Bronchial epithelial cell (primary cell): ENCODE measurements around the gene ADSS1. TPM values are rescaled to one million over a fixed set of nuclear protein-coding genes. Genes with fewer than 3 reads are reported as not detected.

ENCODE experiments used
- DNase-seq: peaks from one replicate; pipeline ENCODE4 v3.0.0-alpha.2; 2010; ENCODE audit warnings: low read depth
- FAIRE-seq: peaks from 2 replicates; lab custom pipeline; 2011; peaks lifted over from hg19 to GRCh38; lab: Jason Lieb, UNC
- H3K27me3 ChIP-seq: 2 replicates; pipeline ENCODE4 v1.5.1; 2011; ENCODE audit warnings: low read length; ENCODE audit not compliant: control insufficient read depth, insufficient read depth
- H3K36me3 ChIP-seq: 2 replicates; pipeline ENCODE4 v1.5.1; 2011; ENCODE audit warnings: low read length; ENCODE audit not compliant: control insufficient read depth, insufficient read depth
- H3K4me3 ChIP-seq: 2 replicates; pipeline ENCODE4 v1.5.1; 2011; ENCODE audit warnings: mild to moderate bottlenecking, low read depth, low read length, control low read depth
- CTCF ChIP-seq: IDR thresholded peaks from 2 replicates; pipeline ENCODE4 v1.5.1; 2011; ENCODE audit warnings: mild to moderate bottlenecking, moderate library complexity, low read length, control low read depth, inconsistent platforms; ENCODE audit not compliant: insufficient read depth, severe bottlenecking
- total RNA-seq: library from RNA; depleted of rRNA; stranded (reverse); fragments of >200 nt; gene quantifications from 2 replicates; pipeline ENCODE4 v1.2.1, GENCODE V29; 2014

ADSS1 gene
- total RNA-seq, 1 donor from 2014 or later: 18.2 TPM

GRCh38 chr14:104794631-104794992 lies 70.6 kb downstream of the ADSS1 start:
- H3K36me3 ChIP-seq: peaks cover 21% of the 10 kb centered on the region
- peak overlapping the region; percentile 74 for H3K4me3 ChIP-seq
- no peak for TF ChIP-seq CTCF
- DNase-seq (no peak), FAIRE-seq (no peak)
- no peaks in the 10 kb centered on the region for H3K27me3 ChIP-seq

- DNase-seq: no peak
- Histone ChIP-seq H3K36me3 (peaks cover 21% of the 10 kb centered on the region), H3K4me3 (peak within 1 kb of the TSS; percentile 74), H3K27me3 (no peaks in the 10 kb centered on the region)
- FAIRE-seq: no peak
- TF ChIP-seq CTCF: no peak
Observed at GRCh38 chr14:104794993-104795780, 71.2 kb downstream of the ADSS1 start, which contains the start of gene AKT1. TSS of gene AKT1 (minus strand) at chr14:104795748. CDS start at chr14:104792643, 3,105 bp downstream.

- H3K36me3 ChIP-seq: peaks cover 15% of the 10 kb centered on the region
- H3K27me3 ChIP-seq: no peaks in the 10 kb centered on the region
- DNase-seq: no peak
- no peak for FAIRE-seq
- peak overlapping the region; percentile 74 for H3K4me3 ChIP-seq
- no peak for TF ChIP-seq CTCF
Observed at GRCh38 chr14:104795781-104796686, 72.0 kb downstream of the ADSS1 start.

- TF ChIP-seq CTCF: no peak
- FAIRE-seq (no peak), DNase-seq (no peak)
- Histone ChIP-seq H3K4me3 (no peak overlapping the region), H3K36me3 (peaks cover 10% of the 10 kb centered on the region), H3K27me3 (no peaks in the 10 kb centered on the region)
Observed at GRCh38 chr14:104796687-104797081, 72.7 kb downstream of the ADSS1 start.

Other genes with a start within 250 kb of the ADSS1 start
- gene C14orf180, start 144.5 kb upstream of the ADSS1 start, total RNA-seq: not detected in 2 replicates
- gene TMEM179, start 119.5 kb upstream of the ADSS1 start, total RNA-seq: not detected in 2 replicates
- 26.2 and 26.6 TPM in 2 replicates for gene INF2, start 34.6 kb upstream of the ADSS1 start, total RNA-seq
- gene SIVA1, start 28.9 kb downstream of the ADSS1 start, total RNA-seq: 85.0 and 95.6 TPM in 2 replicates
- 164 and 191 TPM in 2 replicates for gene AKT1, start 71.5 kb downstream of the ADSS1 start, total RNA-seq
- 5.2 and 5.3 TPM in 2 replicates for gene ZBTB42, start 76.9 kb downstream of the ADSS1 start, total RNA-seq
- 29.0 and 41.5 TPM in 2 replicates for gene CEP170B, start 141.0 kb downstream of the ADSS1 start, total RNA-seq
- gene PLD4, start 200.7 kb downstream of the ADSS1 start, total RNA-seq: not detected in 2 replicates